ENCODE data around the gene ADAMTS17. TPM values are rescaled to one million over a fixed set of nuclear protein-coding genes. Genes with fewer than 3 reads are reported as not detected.

Gene ADAMTS17
- total RNA-seq, 1 experiment from 2014 or later, result 0.15 TPM

- Histone ChIP-seq H3K4me1 (ENCODE audit: insufficient read depth, low read length, poor library complexity, severe bottlenecking) (no peaks in the 10 kb centered on the region), H3K36me3 (ENCODE audit: insufficient read depth, low read length, poor library complexity, severe bottlenecking) (no peaks in the 10 kb centered on the region), H3K27me3 (replicated peaks; ENCODE audit: insufficient read depth, low read depth, low read length, poor library complexity) (peaks cover 13% of the 10 kb centered on the region), H3K4me3 (ENCODE audit: low read depth, low read length, poor library complexity, severe bottlenecking) (no peak overlapping the region), H3K9me3 (ENCODE audit: low read depth, low read length, poor library complexity, severe bottlenecking) (peaks cover 5% of the 10 kb centered on the region), H3K27ac (ENCODE audit: low read depth, low read length, poor library complexity, severe bottlenecking) (no peak overlapping the region)
- intact Hi-C loops (cut with micrococcal nuclease; ENCODE audit: unreplicated experiment), result no loop called here
- no peak for DNase-seq (ENCODE audit: low spot score)
- ChIA-PET POLR2A (ENCODE audit: low non-redundant PET) (no interaction called here), CTCF (no interaction called here)
- TF ChIP-seq CTCF (conservative IDR thresholded peaks at IDR 0.05; ENCODE audit: low read depth, low read length) (no peak), EZH2 (IDR thresholded peaks at IDR 0.05; ENCODE audit: borderline replicate concordance, low read depth, low read length, poor library complexity, severe bottlenecking) (peak; percentile 61)
- no TSS peak for BruUV-seq (replicated peaks)
These were observed 31.5 kb upstream of the ADAMTS17 start for GRCh38 chr15:100373120-100373896.

- TF ChIP-seq CTCF (conservative IDR thresholded peaks at IDR 0.05; ENCODE audit: low read depth, low read length), result no peak
- TF ChIP-seq EZH2 (IDR thresholded peaks at IDR 0.05; ENCODE audit: borderline replicate concordance, low read depth, low read length, poor library complexity, severe bottlenecking), result no peak
- DNase-seq (ENCODE audit: low spot score), result no peak
- Histone ChIP-seq H3K27me3 (replicated peaks; ENCODE audit: insufficient read depth, low read depth, low read length, poor library complexity) (peaks cover 13% of the 10 kb centered on the region), H3K4me1 (ENCODE audit: insufficient read depth, low read length, poor library complexity, severe bottlenecking) (no peaks in the 10 kb centered on the region), H3K4me3 (ENCODE audit: low read depth, low read length, poor library complexity, severe bottlenecking) (no peak overlapping the region), H3K9me3 (ENCODE audit: low read depth, low read length, poor library complexity, severe bottlenecking) (peaks cover 5% of the 10 kb centered on the region), H3K27ac (ENCODE audit: low read depth, low read length, poor library complexity, severe bottlenecking) (no peak overlapping the region), H3K36me3 (ENCODE audit: insufficient read depth, low read length, poor library complexity, severe bottlenecking) (no peaks in the 10 kb centered on the region)
- no TSS peak for BruUV-seq (replicated peaks)
- ChIA-PET CTCF (no interaction called here), POLR2A (ENCODE audit: low non-redundant PET) (no interaction called here)
- intact Hi-C loops (cut with micrococcal nuclease; ENCODE audit: unreplicated experiment), result no loop called here
These were observed 31.0 kb upstream of the ADAMTS17 start for GRCh38 chr15:100372739-100373119.

GRCh38 chr15:100355342-100355741 is 13.6 kb upstream of the ADAMTS17 start:
- no peaks in the 10 kb centered on the region for H3K4me1 ChIP-seq (ENCODE audit: insufficient read depth, low read length, poor library complexity, severe bottlenecking)
- H3K36me3 ChIP-seq (ENCODE audit: insufficient read depth, low read length, poor library complexity, severe bottlenecking), result no peaks in the 10 kb centered on the region
- CTCF ChIA-PET, result interaction anchor here (0.5 kb wide), 1 partner anchor 124 kb away, joined by 3 read pairs; no protein-coding TSS in a partner anchor
- no peak overlapping the region for H3K27ac ChIP-seq (ENCODE audit: low read depth, low read length, poor library complexity, severe bottlenecking)
- H3K27me3 ChIP-seq (replicated peaks; ENCODE audit: insufficient read depth, low read depth, low read length, poor library complexity), result no peaks in the 10 kb centered on the region
- BruUV-seq (replicated peaks), result no TSS peak
- POLR2A ChIA-PET (ENCODE audit: low non-redundant PET), result no interaction called here
- intact Hi-C loops (cut with micrococcal nuclease; ENCODE audit: unreplicated experiment), result no loop called here
- no peaks in the 10 kb centered on the region for H3K9me3 ChIP-seq (ENCODE audit: low read depth, low read length, poor library complexity, severe bottlenecking)
- no peak for DNase-seq (ENCODE audit: low spot score)
- no peak for TF ChIP-seq EZH2 (IDR thresholded peaks at IDR 0.05; ENCODE audit: borderline replicate concordance, low read depth, low read length, poor library complexity, severe bottlenecking)
- TF ChIP-seq CTCF (conservative IDR thresholded peaks at IDR 0.05; ENCODE audit: low read depth, low read length), result no peak
- no peak overlapping the region for H3K4me3 ChIP-seq (ENCODE audit: low read depth, low read length, poor library complexity, severe bottlenecking)
